A673 (cell line): Measurements from ENCODE around the gene PA2G4. TPM values are rescaled to one million over a fixed set of nuclear protein-coding genes. Genes with fewer than 3 reads are reported as not detected.
"Not testable (repeated sequence)": the region's sequence is repeated elsewhere in the genome, so short reads cannot be mapped to it uniquely, and the experiment has no call there.

Experiments used
- BruUV-seq: library from RNA; stranded (reverse); fragments of 400-500 nt; replicated peaks from 2 replicates; lab custom pipeline; 2021; lab: Mats Ljungman, UMichigan
- CTCF ChIA-PET: fragments of 300-600 bp; sonication (Branson Sonifier 250); formaldehyde crosslinking; loops from one replicate; lab custom pipeline; 2022; ENCODE audit warnings: antibody characterized with exemption; lab: Charles Lee
- POLR2A ChIA-PET: fragments of 300-600 bp; sonication (Branson Sonifier 250); formaldehyde crosslinking; loops from one replicate; lab custom pipeline; 2022; ENCODE audit warnings: antibody characterized with exemption; ENCODE audit not compliant: low non-redundant PET; lab: Charles Lee
- DNase-seq: peaks from one replicate; pipeline ENCODE4 v3.0.0-alpha.2; 2015; ENCODE audit warnings: low spot score
- H3K27ac ChIP-seq: fragments of 200-600 bp; sonication (generic); 2 replicates; pipeline ENCODE4 v1.5.1; 2016; ENCODE audit warnings: mixed run types, low read depth, mild to moderate bottlenecking, mixed read lengths, antibody characterized with exemption, low read length; ENCODE audit not compliant: poor library complexity, severe bottlenecking
- H3K27me3 ChIP-seq: fragments of 200-600 bp; sonication (generic); replicated peaks from 2 replicates; pipeline ENCODE4 v1.6.1; 2017; ENCODE audit warnings: mixed run types, low read depth, mild to moderate bottlenecking, mixed read lengths, antibody characterized with exemption, low read length; ENCODE audit not compliant: insufficient read depth, poor library complexity
- H3K36me3 ChIP-seq: fragments of 200-600 bp; sonication (generic); 2 replicates; pipeline ENCODE4 v1.6.1; 2016; ENCODE audit warnings: mixed run types, mild to moderate bottlenecking, mixed read lengths, antibody characterized with exemption, low read length; ENCODE audit not compliant: insufficient read depth, poor library complexity, severe bottlenecking
- H3K4me1 ChIP-seq: fragments of 200-600 bp; sonication (generic); 2 replicates; pipeline ENCODE4 v1.6.1; 2017; ENCODE audit warnings: mixed run types, mild to moderate bottlenecking, mixed read lengths, antibody characterized with exemption, low read length; ENCODE audit not compliant: insufficient read depth, poor library complexity, severe bottlenecking
- H3K4me3 ChIP-seq: fragments of 200-600 bp; sonication (generic); 2 replicates; pipeline ENCODE4 v1.5.1; 2016; ENCODE audit warnings: low read depth, mixed run types, mild to moderate bottlenecking, mixed read lengths, low read length; ENCODE audit not compliant: poor library complexity, severe bottlenecking
- H3K9me3 ChIP-seq: fragments of 200-600 bp; sonication (generic); 2 replicates; pipeline ENCODE4 v1.6.1; 2016; ENCODE audit warnings: mixed run types, low read depth, mild to moderate bottlenecking, mixed read lengths, antibody characterized with exemption, low read length; ENCODE audit not compliant: poor library complexity, severe bottlenecking
- CTCF ChIP-seq: fragments of 300-800, 200-600 bp; sonication (generic); conservative IDR thresholded peaks from 2 replicates; pipeline ENCODE4 v1.5.1; 2017; ENCODE audit warnings: low read depth, mild to moderate bottlenecking, antibody characterized with exemption, low read length, moderate library complexity, mixed read lengths
- EZH2 ChIP-seq: fragments of 200-600 bp; sonication (generic); IDR thresholded peaks from 2 replicates; pipeline ENCODE4 v1.6.1; 2017; ENCODE audit warnings: borderline replicate concordance, low read depth, mild to moderate bottlenecking, mixed read lengths, antibody characterized with exemption, low read length; ENCODE audit not compliant: poor library complexity, severe bottlenecking
- intact Hi-C: fragments of 100-400 bp; cut with micrococcal nuclease; formaldehyde crosslinking; loops from one replicate; pipeline ENCODE4 v1.10.0; 2022; ENCODE audit not compliant: unreplicated experiment
- total RNA-seq: library from RNA; stranded (reverse); gene quantifications from 2 replicates; pipeline ENCODE4 v1.2.3, GENCODE V29; 2021

Gene PA2G4
- total RNA-seq, 1 experiment from 2014 or later: 327 TPM

- ChIA-PET POLR2A (interaction anchor here (0.6 to 2.4 kb wide), 3 partner anchors 8 to 44 kb away, joined by 4 to 15 read pairs (median 5); partner anchors contain the start of gene PA2G4), CTCF (no interaction called here)
- DNase-seq: peak; percentile 96
- Histone ChIP-seq H3K4me3 (peak within 1 kb of the TSS; percentile 71), H3K9me3 (no peaks in the 10 kb centered on the region), H3K4me1 (peaks cover 13% of the 10 kb centered on the region), H3K27me3 (no peaks in the 10 kb centered on the region), H3K36me3 (peaks cover 46% of the 10 kb centered on the region), H3K27ac (peak within 1 kb of the TSS; percentile 95)
- intact Hi-C loops: loop anchor here (5.0 to 10.0 kb wide), 2 partner anchors 69 to 518 kb away; partner anchors contain the start of gene BAZ2A
- BruUV-seq: no TSS peak
- TF ChIP-seq CTCF (no peak), EZH2 (no peak)
These were observed 12.1 kb downstream of the PA2G4 start, which contains the start of gene RPL41 for GRCh38 chr12:56116267-56117081. TSS of gene RPL41 (plus strand) at chr12:56116633.

- BruUV-seq: TSS peak; percentile 95
These were observed 12.8 kb downstream of the PA2G4 start for GRCh38 chr12:56117082-56117706.

GRCh38 chr12:56117778-56118687 lies 13.7 kb downstream of the PA2G4 start, which contains the start of gene ZC3H10:
TSS of gene ZC3H10 (plus strand) at chr12:56118266. CDS start at chr12:56120563, 2,297 bp downstream.
- no TSS peak for BruUV-seq
- Histone ChIP-seq H3K27ac (peak within 1 kb of the TSS; percentile 95), H3K36me3 (peaks cover 40% of the 10 kb centered on the region), H3K4me1 (peaks cover 13% of the 10 kb centered on the region), H3K4me3 (peak within 1 kb of the TSS; percentile 71), H3K27me3 (no peaks in the 10 kb centered on the region), H3K9me3 (no peaks in the 10 kb centered on the region)
- intact Hi-C loops: loop anchor here (2.0 to 10.0 kb wide), 5 partner anchors 71 to 517 kb away; partner anchors contain the start of genes BAZ2A and SMARCC2
- POLR2A ChIA-PET: interaction anchor here (0.5 to 2.4 kb wide), 3 partner anchors 14 to 244 kb away, joined by 5 to 15 read pairs (median 6); partner anchors contain the start of gene PA2G4
- TF ChIP-seq CTCF (peak; percentile 61; the same call in 1 of the 2 replicates), EZH2 (no peak)
- CTCF ChIA-PET: interaction anchor here (0.6 to 1.6 kb wide), 8 partner anchors 10 to 180 kb away, joined by 3 to 17 read pairs (median 4); partner anchors contain the start of genes ESYT1, PA2G4 and SMARCC2
- peak; percentile 99 for DNase-seq

More at GRCh38 chr12:56117082-56117706, 12.8 kb downstream of the PA2G4 start:
- not testable (repeated sequence) for H3K9me3 ChIP-seq, DNase-seq, H3K27me3 ChIP-seq
- CTCF ChIA-PET: interaction anchor here (1.1 to 1.6 kb wide), 3 partner anchors 11 to 73 kb away, joined by 3 to 17 read pairs (median 13); partner anchors contain the start of genes ESYT1, PA2G4 and SMARCC2
- intact Hi-C loops: loop anchor here (5.0 to 10.0 kb wide), 2 partner anchors 70 to 518 kb away; partner anchors contain the start of gene BAZ2A
- peaks cover 46% of the 10 kb centered on the region for H3K36me3 ChIP-seq
- peaks cover 13% of the 10 kb centered on the region for H3K4me1 ChIP-seq
- peak overlapping the region; percentile 95 for H3K27ac ChIP-seq
- peak overlapping the region; percentile 71 for H3K4me3 ChIP-seq
- POLR2A ChIA-PET: interaction anchor here (0.6 to 2.4 kb wide), 4 partner anchors 7 to 245 kb away, joined by 4 to 15 read pairs (median 5); partner anchors contain the start of gene PA2G4
